ENCODE data around the gene VBP1. TPM values are rescaled to one million over a fixed set of nuclear protein-coding genes. Genes with fewer than 3 reads are reported as not detected.
"Not testable (repeated sequence)": the region's sequence is repeated elsewhere in the genome, so short reads cannot be mapped to it uniquely, and the experiment has no call there.

The VBP1 gene
- polyA plus RNA-seq, 3 donors, result 9.4 to 65.9 (median 61.1) TPM

GRCh38 chrX:155263854-155264628 lies 47.8 kb downstream of the VBP1 start, which contains the start of gene RAB39B:
Gene RAB39B, minus strand, starts transcription at chrX:155264491. Its CDS starts 203 bp downstream, at chrX:155264288.
- Mint-ChIP-seq H3K27ac (peak within 1 kb of the TSS in 3 of 7 donors; percentile 11 to 42 (median 30)), H3K4me1 (peaks cover 15% of the 10 kb centered on the region), H3K36me3 (no peaks in the 10 kb centered on the region), H3K4me3 (peak within 1 kb of the TSS; percentile 54 to 75), H3K27me3 (ENCODE audit: low read depth in 3 of 3) (peaks cover 0 to 2% (median 0%) of the 10 kb centered on the region in 3 donors), H3K9me3 (peaks cover 0 to 2% (median 0%) of the 10 kb centered on the region in 7 donors)
- Histone ChIP-seq H2AFZ (ENCODE audit: insufficient read depth, low read depth, low read length, poor library complexity, severe bottlenecking) (peak within 1 kb of the TSS; percentile 80), H4K20me1 (ENCODE audit: insufficient read depth, low read length) (no peaks in the 10 kb centered on the region), H3K27ac (ENCODE audit: low read depth in 1 of 2, low read length in 2 of 2) (no peak within 1 kb of the TSS), H3K9me3 (replicated peaks in 1 of 2; ENCODE audit: control insufficient read depth in 1 of 2, insufficient read depth in 1 of 2, low read length in 2 of 2) (no peaks in the 10 kb centered on the region), H3K36me3 (replicated peaks in 1 of 2; ENCODE audit: control insufficient read depth in 1 of 2, insufficient read depth in 2 of 2, low read length in 2 of 2) (no peaks in the 10 kb centered on the region), H3K4me3 (replicated peaks in 1 of 3; ENCODE audit: low read depth in 2 of 3, low read length in 3 of 3) (peak within 1 kb of the TSS; percentile 3 to 64 (median 21)), H3K27me3 (ENCODE audit: control insufficient read depth in 2 of 2, insufficient read depth in 2 of 2, low read length in 2 of 2) (no peaks in the 10 kb centered on the region), H3K79me2 (ENCODE audit: insufficient read depth, low read length) (no peaks in the 10 kb centered on the region), H3K9ac (ENCODE audit: insufficient read depth, low read length, poor library complexity, severe bottlenecking) (no peak within 1 kb of the TSS), H3K4me1 (ENCODE audit: control insufficient read depth in 1 of 2, insufficient read depth in 2 of 2, low read length in 2 of 2) (peaks cover 9 to 23% of the 10 kb centered on the region in 2 donors), H3K4me2 (replicated peaks; ENCODE audit: extremely low read depth, low read length, poor library complexity, severe bottlenecking) (peak within 1 kb of the TSS; percentile 61)
- 2% methylated on average over 33 of the region's 58 CpGs for WGBS (ENCODE audit: insufficient coverage)
- TF ChIP-seq CTCF (IDR thresholded peaks at IDR 0.05), result no peak
- intact Hi-C loops (cut with micrococcal nuclease), result no loop called here
- peak; percentile 29 to 70 (median 52) for DNase-seq

GRCh38 chrX:155266439-155266838 lies 50.2 kb downstream of the VBP1 start:
- H3K4me1 ChIP-seq (ENCODE audit: control insufficient read depth in 1 of 2, insufficient read depth in 2 of 2, low read length in 2 of 2), result peaks cover 9 to 23% of the 10 kb centered on the region in 2 donors
- no peaks in the 10 kb centered on the region for H3K36me3 Mint-ChIP-seq
- no peaks in the 10 kb centered on the region for H3K27me3 ChIP-seq (ENCODE audit: control insufficient read depth in 2 of 2, insufficient read depth in 2 of 2, low read length in 2 of 2)
- no peaks in the 10 kb centered on the region for H4K20me1 ChIP-seq (ENCODE audit: insufficient read depth, low read length)
- H3K9ac ChIP-seq (ENCODE audit: insufficient read depth, low read length, poor library complexity, severe bottlenecking), result no peak overlapping the region
- H3K4me2 ChIP-seq (replicated peaks; ENCODE audit: extremely low read depth, low read length, poor library complexity, severe bottlenecking), result no peak overlapping the region
- H3K79me2 ChIP-seq (ENCODE audit: insufficient read depth, low read length), result no peaks in the 10 kb centered on the region
- WGBS (ENCODE audit: insufficient coverage), result no CpG with 5 or more reads among the region's 1 CpG
- peaks cover 0 to 2% (median 0%) of the 10 kb centered on the region in 3 donors for H3K27me3 Mint-ChIP-seq (ENCODE audit: low read depth in 3 of 3)
- H3K9me3 Mint-ChIP-seq, result peaks cover 0 to 7% (median 3%) of the 10 kb centered on the region in 7 donors
- no peak overlapping the region for H3K4me3 Mint-ChIP-seq
- TF ChIP-seq CTCF (IDR thresholded peaks at IDR 0.05), result no peak
- intact Hi-C loops (cut with micrococcal nuclease), result no loop called here
- no peak overlapping the region for H3K27ac ChIP-seq (ENCODE audit: low read depth in 1 of 2, low read length in 2 of 2)
- H3K4me3 ChIP-seq (replicated peaks in 1 of 3; ENCODE audit: low read depth in 2 of 3, low read length in 3 of 3), result no peak overlapping the region
- no peak overlapping the region for H3K27ac Mint-ChIP-seq
- H3K36me3 ChIP-seq (replicated peaks in 1 of 2; ENCODE audit: control insufficient read depth in 1 of 2, insufficient read depth in 2 of 2, low read length in 2 of 2), result no peaks in the 10 kb centered on the region
- peaks cover 15% of the 10 kb centered on the region for H3K4me1 Mint-ChIP-seq
- no peaks in the 10 kb centered on the region for H3K9me3 ChIP-seq (replicated peaks in 1 of 2; ENCODE audit: control insufficient read depth in 1 of 2, insufficient read depth in 1 of 2, low read length in 2 of 2)
- H2AFZ ChIP-seq (ENCODE audit: insufficient read depth, low read depth, low read length, poor library complexity, severe bottlenecking), result no peak overlapping the region
- no peak for DNase-seq

- H3K36me3 Mint-ChIP-seq; intact Hi-C loops (cut with micrococcal nuclease): not testable (repeated sequence)
Observed at GRCh38 chrX:155267995-155268394, 51.7 kb downstream of the VBP1 start.

More at GRCh38 chrX:155267995-155268394, 51.7 kb downstream of the VBP1 start:
- no CpG with 5 or more reads among the region's 1 CpG for WGBS (ENCODE audit: insufficient coverage)
- H4K20me1 ChIP-seq (ENCODE audit: insufficient read depth, low read length); H3K4me3 Mint-ChIP-seq; H3K27ac Mint-ChIP-seq; H3K4me2 ChIP-seq (replicated peaks; ENCODE audit: extremely low read depth, low read length, poor library complexity, severe bottlenecking); H3K9ac ChIP-seq (ENCODE audit: insufficient read depth, low read length, poor library complexity, severe bottlenecking); H3K79me2 ChIP-seq (ENCODE audit: insufficient read depth, low read length); H3K27ac ChIP-seq (ENCODE audit: low read depth in 1 of 2, low read length in 2 of 2); H2AFZ ChIP-seq (ENCODE audit: insufficient read depth, low read depth, low read length, poor library complexity, severe bottlenecking); H3K36me3 ChIP-seq (replicated peaks in 1 of 2; ENCODE audit: control insufficient read depth in 1 of 2, insufficient read depth in 2 of 2, low read length in 2 of 2); H3K4me3 ChIP-seq (replicated peaks in 1 of 3; ENCODE audit: low read depth in 2 of 3, low read length in 3 of 3); H3K9me3 Mint-ChIP-seq; DNase-seq; H3K27me3 ChIP-seq (ENCODE audit: control insufficient read depth in 2 of 2, insufficient read depth in 2 of 2, low read length in 2 of 2); H3K9me3 ChIP-seq (replicated peaks in 1 of 2; ENCODE audit: control insufficient read depth in 1 of 2, insufficient read depth in 1 of 2, low read length in 2 of 2); H3K27me3 Mint-ChIP-seq (ENCODE audit: low read depth in 3 of 3): not testable (repeated sequence)
- H3K4me1 ChIP-seq (ENCODE audit: control insufficient read depth in 1 of 2, insufficient read depth in 2 of 2, low read length in 2 of 2), result peaks cover 9 to 16% of the 10 kb centered on the region in 2 donors
- H3K4me1 Mint-ChIP-seq, result peaks cover 13% of the 10 kb centered on the region
